GM23248 (cell line): Measurements from ENCODE around the gene SELENOS. TPM values are rescaled to one million over a fixed set of nuclear protein-coding genes. Genes with fewer than 3 reads are reported as not detected.
A peak's percentile ranks its signal among the peaks of the same experiment; 100 is the strongest.

Source experiments
- DNase-seq: peaks from one replicate; pipeline ENCODE4 v3.0.0-alpha.2; 2015
- H2AFZ ChIP-seq: fragments of 200-600 bp; sonication (generic); 2 replicates; pipeline ENCODE4 v1.6.1; 2016; ENCODE audit warnings: antibody characterized with exemption
- H3F3A ChIP-seq: fragments of 200-600 bp; sonication (generic); 2 replicates; pipeline ENCODE4 v1.6.1; 2016; ENCODE audit warnings: mild to moderate bottlenecking, antibody characterized with exemption, mixed run types; ENCODE audit not compliant: insufficient read depth
- H3K27ac ChIP-seq: fragments of 200-600 bp; sonication (generic); 2 replicates; pipeline ENCODE4 v1.5.1; 2016; ENCODE audit warnings: mild to moderate bottlenecking
- H3K27me3 ChIP-seq: fragments of 200-600 bp; sonication (generic); replicated peaks from 2 replicates; pipeline ENCODE4 v1.6.1; 2016; ENCODE audit warnings: mild to moderate bottlenecking; ENCODE audit not compliant: insufficient read depth
- H3K36me3 ChIP-seq: fragments of 200-600 bp; sonication (generic); 2 replicates; pipeline ENCODE4 v1.6.1; 2016; ENCODE audit warnings: low read depth, mild to moderate bottlenecking
- H3K4me1 ChIP-seq: fragments of 200-600 bp; sonication (generic); 2 replicates; pipeline ENCODE4 v1.6.1; 2016; ENCODE audit warnings: mild to moderate bottlenecking; ENCODE audit not compliant: insufficient read depth
- H3K4me2 ChIP-seq: fragments of 200-600 bp; sonication (generic); one replicate; pipeline ENCODE4 v1.6.1; 2016; ENCODE audit warnings: mild to moderate bottlenecking; ENCODE audit not compliant: unreplicated experiment
- H3K4me3 ChIP-seq: fragments of 200-600 bp; sonication (generic); 2 replicates; pipeline ENCODE4 v1.5.1; 2016; ENCODE audit warnings: mild to moderate bottlenecking
- H3K79me2 ChIP-seq: fragments of 200-600 bp; sonication (generic); 2 replicates; pipeline ENCODE4 v1.6.1; 2016; ENCODE audit warnings: mild to moderate bottlenecking; ENCODE audit not compliant: insufficient read depth
- H3K9ac ChIP-seq: fragments of 200-600 bp; sonication (generic); 2 replicates; pipeline ENCODE4 v1.6.1; 2016; ENCODE audit warnings: mild to moderate bottlenecking
- H3K9me2 ChIP-seq: fragments of 200-600 bp; sonication (generic); 2 replicates; pipeline ENCODE4 v1.6.1; 2016; ENCODE audit warnings: mixed run types, mild to moderate bottlenecking, moderate library complexity; ENCODE audit not compliant: insufficient read depth
- H3K9me3 ChIP-seq: fragments of 200-600 bp; sonication (generic); one replicate; pipeline ENCODE4 v1.6.1; 2017; ENCODE audit warnings: low read depth
- H4K20me1 ChIP-seq: fragments of 200-600 bp; sonication (generic); 2 replicates; pipeline ENCODE4 v1.6.0; 2016; ENCODE audit not compliant: insufficient read depth
- EZH2 ChIP-seq: fragments of 200-600 bp; sonication (generic); IDR thresholded peaks from 2 replicates; pipeline ENCODE4 v1.6.1; 2018; ENCODE audit warnings: antibody characterized with exemption, mild to moderate bottlenecking; ENCODE audit not compliant: insufficient read depth, poor library complexity, severe bottlenecking
- EZH2phosphoT487 ChIP-seq: fragments of 200-600 bp; sonication (generic); IDR thresholded peaks from 2 replicates; pipeline ENCODE4 v1.6.1; 2018; ENCODE audit warnings: antibody characterized with exemption, moderate library complexity, mild to moderate bottlenecking, low read depth; ENCODE audit not compliant: insufficient read depth
- WGBS, 2 experiments: methylation state at CpG; one replicate each; pipeline ENCODE4 v1.1.6; 2015 to 2017; ENCODE audit warnings: low lambda C conversion rate in 2 of 2, low coverage in 1 of 2; ENCODE audit errors: missing lambda C conversion rate in 2 of 2; 5-methylcytosine and 5-hydroxymethylcytosine counted together
- in situ Hi-C: fragments of 300-500 bp; cut with MboI; formaldehyde crosslinking; loops from 2 replicates; pipeline ENCODE4 v1.15.0; 2020
- polyA plus RNA-seq: library from polyadenylated mRNA; unstranded; fragments of >200 nt; fragmentation: Nextera tagmentation; extraction: Ambion mirVana; gene quantifications from 2 replicates; pipeline ENCODE4 v1.2.1, GENCODE V29; 2016
- total RNA-seq: library from RNA; depleted of rRNA; stranded (reverse); fragments of >200 nt; shearing (Covaris generic); gene quantifications from 2 replicates; pipeline ENCODE4 v1.2.3, GENCODE V29; 2014

The SELENOS gene
- total and polyA plus RNA-seq, 2 experiments from 2014 or later: 98.7 to 142 TPM

DNA sequence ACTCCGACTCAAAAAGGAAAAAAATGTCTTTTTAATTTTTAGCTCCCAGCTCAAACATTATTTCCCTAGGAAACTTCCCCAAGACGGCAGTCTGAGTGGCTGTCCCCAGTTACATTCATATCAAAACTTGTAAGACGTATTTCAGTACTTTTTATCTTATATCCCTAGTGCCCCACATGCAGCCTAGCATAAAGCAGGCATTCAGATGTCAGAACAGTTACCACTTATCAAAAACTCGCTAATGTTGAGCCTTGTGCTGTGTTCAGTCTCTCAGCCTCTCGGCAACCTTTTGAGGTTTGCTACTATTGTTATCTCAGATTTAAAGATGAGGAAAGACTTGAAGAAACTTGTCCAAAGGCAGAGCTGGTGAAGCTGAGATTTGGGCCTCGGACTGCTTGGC, 6.6 kb upstream of the SELENOS start:
- TF ChIP-seq EZH2 (no peak), EZH2phosphoT487 (no peak)
- Histone ChIP-seq H2AFZ (no peak overlapping the region), H3K4me3 (no peak overlapping the region), H3K36me3 (peaks cover 57% of the 10 kb centered on the region), H3K9ac (no peak overlapping the region), H4K20me1 (0 out of 2 replicates have a peak, but pooled peaks cover 5% of the 10 kb centered on the region), H3F3A (peaks cover 31% of the 10 kb centered on the region), H3K27ac (no peak overlapping the region), H3K9me3 (no peaks in the 10 kb centered on the region), H3K4me1 (no peaks in the 10 kb centered on the region), H3K9me2 (no peaks in the 10 kb centered on the region), H3K4me2 (no peak overlapping the region), H3K79me2 (peaks cover 38% of the 10 kb centered on the region), H3K27me3 (no peaks in the 10 kb centered on the region)
- in situ Hi-C loops: no loop called here
- no peak for DNase-seq
- WGBS, 2 experiments: 78 to 82% methylated on average over 6 of the region's 6 CpGs

- no peaks in the 10 kb centered on the region for H3K9me2 ChIP-seq
- no peak for TF ChIP-seq EZH2
- TF ChIP-seq EZH2phosphoT487: no peak
- no peaks in the 10 kb centered on the region for H3K27me3 ChIP-seq
- no peak overlapping the region for H2AFZ ChIP-seq
- H3K9me3 ChIP-seq: no peaks in the 10 kb centered on the region
- peaks cover 20% of the 10 kb centered on the region for H3K79me2 ChIP-seq
- no peak overlapping the region for H3K4me2 ChIP-seq
- peaks cover 13% of the 10 kb centered on the region; the same call in 1 of the 2 replicates for H3K4me1 ChIP-seq
- no peak for DNase-seq
- no peak overlapping the region for H3K27ac ChIP-seq
- 96 to 98% methylated on average over 2 of the region's 2 CpGs for WGBS, 2 experiments
- H3K36me3 ChIP-seq: peaks cover 36% of the 10 kb centered on the region
- H3K4me3 ChIP-seq: no peak overlapping the region
- in situ Hi-C loops: no loop called here
- H4K20me1 ChIP-seq: no peaks in the 10 kb centered on the region
- H3K9ac ChIP-seq: no peak overlapping the region
- peaks cover 44% of the 10 kb centered on the region for H3F3A ChIP-seq
These were observed 2.7 kb upstream of the SELENOS start for GRCh38 chr15:101280007-101280406.

DNA sequence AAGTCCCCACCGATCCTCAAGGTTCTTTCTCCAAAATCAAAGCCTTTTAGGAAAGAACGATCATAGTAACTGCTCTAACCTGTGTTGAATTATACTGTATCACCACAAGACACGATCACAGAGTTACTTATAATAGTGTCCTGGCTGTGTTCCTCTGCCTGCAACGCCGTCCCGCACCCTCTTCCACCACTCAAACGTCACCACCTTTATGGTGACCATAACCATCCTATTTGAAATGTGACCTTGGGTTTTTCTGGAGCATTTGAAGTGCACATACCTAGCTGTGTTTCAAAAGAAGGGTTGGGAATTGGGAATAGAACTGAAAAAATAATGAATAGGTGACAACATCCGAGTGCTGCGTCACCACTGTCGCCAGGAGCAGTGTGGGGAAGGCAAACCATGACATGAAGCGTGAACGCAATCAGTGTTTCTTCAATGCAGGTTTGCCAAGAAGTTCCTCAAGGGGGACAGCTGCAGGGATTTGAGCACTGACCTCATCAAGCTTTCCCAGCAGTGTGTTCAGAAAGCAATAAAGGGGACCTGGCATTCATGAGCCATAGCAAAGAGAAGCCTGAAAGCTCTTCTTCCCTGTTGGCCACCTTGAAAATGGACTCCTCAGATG, 769 bp upstream of the SELENOS start:
- peak overlapping the region; percentile 98 for H3K27ac ChIP-seq
- H3K9me3 ChIP-seq: no peaks in the 10 kb centered on the region
- peak overlapping the region; percentile 99 for H3K4me3 ChIP-seq
- peak overlapping the region; percentile 82 for H2AFZ ChIP-seq
- H3K36me3 ChIP-seq: peaks cover 50% of the 10 kb centered on the region
- H3K9me2 ChIP-seq: no peaks in the 10 kb centered on the region
- in situ Hi-C loops: no loop called here
- no peaks in the 10 kb centered on the region for H3K27me3 ChIP-seq
- H3K4me1 ChIP-seq: peaks cover 13% of the 10 kb centered on the region; the same call in 1 of the 2 replicates
- no peaks in the 10 kb centered on the region for H4K20me1 ChIP-seq
- H3F3A ChIP-seq: peaks cover 54% of the 10 kb centered on the region
- H3K9ac ChIP-seq: peak overlapping the region; percentile 100
- TF ChIP-seq EZH2 (no peak), EZH2phosphoT487 (no peak)
- DNase-seq: no peak
- 73 to 75% methylated on average over 12 of the region's 12 CpGs for WGBS, 2 experiments
- H3K4me2 ChIP-seq: peak overlapping the region; percentile 93
- peaks cover 40% of the 10 kb centered on the region for H3K79me2 ChIP-seq

DNA sequence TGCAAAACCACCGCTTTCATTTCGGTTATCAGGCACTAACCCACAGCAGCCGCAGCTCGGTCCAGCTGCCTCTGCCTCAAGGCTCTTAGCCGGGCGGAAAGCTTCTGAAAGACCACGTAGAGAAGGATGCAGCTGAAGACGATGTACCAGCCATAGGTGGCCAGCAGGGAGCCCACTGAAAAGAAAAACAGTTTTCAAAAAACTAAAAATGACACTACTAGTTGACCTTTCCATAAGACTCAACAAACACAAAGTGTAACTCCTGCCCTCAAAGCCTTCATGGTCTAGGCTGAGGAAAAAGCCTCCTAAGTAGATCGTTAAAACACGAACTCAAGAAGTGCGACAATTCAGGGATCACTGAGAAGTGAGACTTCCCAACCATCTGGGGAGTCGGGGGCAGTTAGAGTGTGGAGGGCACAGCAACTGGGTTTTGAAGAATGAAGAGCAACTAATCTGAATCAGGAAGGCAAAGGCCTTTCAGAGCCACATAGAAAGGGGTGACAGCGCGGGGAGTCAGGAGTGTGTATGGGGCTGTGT, 716 bp downstream of the SELENOS start:
- TF ChIP-seq EZH2 (no peak), EZH2phosphoT487 (no peak)
- 3 to 4% methylated on average over 14 of the region's 14 CpGs for WGBS, 2 experiments

More for the DNA sequence above, 716 bp downstream of the SELENOS start:
- H3K27ac ChIP-seq: peak overlapping the region; percentile 98
- peak overlapping the region; percentile 99 for H3K4me3 ChIP-seq
- peaks cover 50% of the 10 kb centered on the region for H3K36me3 ChIP-seq
- H3K9me2 ChIP-seq: no peaks in the 10 kb centered on the region
- no peaks in the 10 kb centered on the region for H3K27me3 ChIP-seq
- H3K79me2 ChIP-seq: peaks cover 43% of the 10 kb centered on the region
- H3K9ac ChIP-seq: peak overlapping the region; percentile 100
- peaks cover 57% of the 10 kb centered on the region for H3F3A ChIP-seq
- H3K4me1 ChIP-seq: peaks cover 13% of the 10 kb centered on the region; the same call in 1 of the 2 replicates
- no peaks in the 10 kb centered on the region for H4K20me1 ChIP-seq
- H3K4me2 ChIP-seq: peak overlapping the region; percentile 99
- peak; percentile 82 for DNase-seq
- in situ Hi-C loops: no loop called here
- H2AFZ ChIP-seq: peak overlapping the region; percentile 43
- no peaks in the 10 kb centered on the region for H3K9me3 ChIP-seq
